K562 (cell line): ENCODE measurements around the gene SLC7A1. TPM values are rescaled to one million over a fixed set of nuclear protein-coding genes. Genes with fewer than 3 reads are reported as not detected.

Source experiments
- ATAC-seq: fragments of 200-7000 bp; cut with Tn5 transposase; 3 replicates; pipeline ENCODE4 v1.9.1; 2020; ENCODE audit warnings: moderate library complexity
- BruUV-seq: library from RNA; stranded (reverse); fragments of 400-500 nt; replicated peaks from 2 replicates; lab custom pipeline; 2021; lab: Mats Ljungman, UMichigan
- CTCF ChIA-PET: fragments of 300-600 bp; formaldehyde crosslinking; extraction: SDS; loops from one replicate; lab custom pipeline; 2021; ENCODE audit warnings: low intra/inter-chr PET ratio; lab: Yijun Ruan, JAX
- POLR2A ChIA-PET: fragments of 300-600, 350-650 bp; sonication (Branson Sonifier 250); formaldehyde crosslinking; extraction: SDS; loops from one replicate; lab custom pipeline; 2021; ENCODE audit warnings: antibody characterized with exemption, inconsistent platforms; lab: Yijun Ruan, JAX
- DNase-seq, 4 experiments: peaks; one replicate each; pipeline versions ENCODE4 v3.0.0 to v3.0.0-alpha.2; 2011 to 2018; ENCODE audit warnings: low spot score in 3 of 4, mixed read lengths in 3 of 4; ENCODE audit errors: extremely low read depth in 1 of 4
- FAIRE-seq: peaks from 2 replicates; lab custom pipeline; 2011; peaks lifted over from hg19 to GRCh38; lab: Jason Lieb, UNC
- H2AFZ ChIP-seq: 2 replicates; pipeline ENCODE4 v1.6.0; 2011; ENCODE audit warnings: low read depth, low read length, control low read depth, inconsistent platforms
- H3K27ac ChIP-seq: fragments of 200-600 bp; 3 replicates; pipeline ENCODE4 v1.8.0; 2011; ENCODE audit warnings: low read depth, mild to moderate bottlenecking, control low read depth, inconsistent platforms, low read length, moderate library complexity, mixed read lengths; ENCODE audit errors: extremely low read depth
- H3K27me3 ChIP-seq, 2 experiments: fragments of 300-600 bp in 1 of 2; 2 replicates in 1 of 2; 3 replicates in 1 of 2; pipeline versions ENCODE4 v1.6.0 to v1.8.0; 2011; ENCODE audit warnings: inconsistent platforms in 2 of 2, low read length in 2 of 2, mild to moderate bottlenecking in 1 of 2, mixed read lengths in 1 of 2, moderate library complexity in 1 of 2; ENCODE audit not compliant: control insufficient read depth in 2 of 2, insufficient read depth in 2 of 2
- H3K36me3 ChIP-seq: fragments of 300-600 bp; 3 replicates; pipeline ENCODE4 v1.8.0; 2011; ENCODE audit warnings: mild to moderate bottlenecking, low read length, inconsistent platforms; ENCODE audit not compliant: control insufficient read depth, insufficient read depth
- H3K4me1 ChIP-seq, 2 experiments: fragments of 200-600 bp in 1 of 2; replicated peaks in 1 of 2; 2 replicates in 1 of 2; 3 replicates in 1 of 2; pipeline versions ENCODE4 v1.5.1 to v1.8.0; 2011; ENCODE audit warnings: inconsistent platforms in 2 of 2, low read length in 2 of 2, mild to moderate bottlenecking in 1 of 2, mixed read lengths in 1 of 2, moderate library complexity in 1 of 2; ENCODE audit not compliant: control insufficient read depth in 2 of 2, insufficient read depth in 2 of 2
- H3K4me2 ChIP-seq: 2 replicates; pipeline ENCODE4 v1.6.1; 2011; ENCODE audit warnings: low read length, control low read depth, inconsistent platforms, mixed read lengths; ENCODE audit not compliant: insufficient read depth
- H3K4me3 ChIP-seq: fragments of 200-600 bp; sonication (generic), shearing (Covaris generic); 2 replicates; pipeline ENCODE4 v1.5.1; 2016; ENCODE audit warnings: control low read depth, inconsistent platforms
- H3K79me2 ChIP-seq: fragments of 200-600 bp; 3 replicates; pipeline ENCODE4 v1.8.0; 2011; ENCODE audit warnings: low read length, inconsistent platforms; ENCODE audit not compliant: control insufficient read depth, insufficient read depth
- H3K9ac ChIP-seq, 2 experiments: 2 replicates each; pipeline versions ENCODE4 v1.6.0 to v1.6.1; 2011; ENCODE audit warnings: low read depth in 2 of 2, low read length in 2 of 2, control low read depth in 1 of 2, inconsistent platforms in 1 of 2, mild to moderate bottlenecking in 1 of 2, mixed read lengths in 1 of 2; ENCODE audit not compliant: insufficient read depth in 1 of 2
- H3K9me1 ChIP-seq: one replicate; pipeline ENCODE4 v1.6.0; 2011; ENCODE audit warnings: inconsistent platforms, mild to moderate bottlenecking, low read length, moderate library complexity; ENCODE audit not compliant: control insufficient read depth, insufficient read depth
- H3K9me3 ChIP-seq: replicated peaks from 2 replicates; pipeline ENCODE4 v1.5.1; 2011; ENCODE audit warnings: low read depth, low read length, inconsistent platforms; ENCODE audit not compliant: control insufficient read depth, insufficient read depth
- H4K20me1 ChIP-seq: replicated peaks from 2 replicates; pipeline ENCODE4 v1.6.1; 2011; ENCODE audit warnings: low read length, inconsistent platforms, mixed read lengths; ENCODE audit not compliant: control insufficient read depth, insufficient read depth
- CHD7 ChIP-seq: fragments of 200-600 bp; sonication (generic); IDR thresholded peaks from one replicate; pipeline ENCODE4 v1.6.1; 2012; ENCODE audit warnings: mild to moderate bottlenecking, low read depth, low read length, inconsistent platforms
- FOXJ3 ChIP-seq: sonication (generic); formaldehyde crosslinking; IDR thresholded peaks from 2 replicates; pipeline ENCODE4 v1.4.0; 2020; ENCODE audit warnings: mild to moderate bottlenecking, missing genetic modification reagents
- GABPA ChIP-seq: fragments of 200-800 bp; sonication (Bioruptor generic); conservative IDR thresholded peaks from 2 replicates; pipeline ENCODE4 v1.6.1; 2016; ENCODE audit warnings: low read depth, missing genetic modification characterization, missing compliant biosample characterization
- OTX1 ChIP-seq: fragments of 450-650 bp; formaldehyde crosslinking; IDR thresholded peaks from 2 replicates; pipeline ENCODE4 v1.4.0; 2022; ENCODE audit warnings: mild to moderate bottlenecking
- PML ChIP-seq: IDR thresholded peaks from 2 replicates; pipeline ENCODE4 v1.6.1; 2012; ENCODE audit warnings: low read length, inconsistent platforms
- POLR2G ChIP-seq: fragments of 200-400 bp; formaldehyde crosslinking; IDR thresholded peaks from 2 replicates; pipeline ENCODE4 v1.6.1; 2017; ENCODE audit warnings: low read depth, mild to moderate bottlenecking, antibody characterized with exemption, low read length, moderate library complexity
- SREBF1 ChIP-seq: fragments of 150-350 bp; IDR thresholded peaks from 2 replicates; pipeline ENCODE4 v1.6.1; 2014; ENCODE audit warnings: antibody characterized with exemption, low read depth, low read length, borderline replicate concordance
- STAT5B ChIP-seq: fragments of 250-450 bp; sonication (Bioruptor Pico); IDR thresholded peaks from 2 replicates; pipeline ENCODE4 v1.8.0; 2021; ENCODE audit warnings: mild to moderate bottlenecking, inconsistent platforms
- ZFX ChIP-seq: sonication (generic); formaldehyde crosslinking; IDR thresholded peaks from 2 replicates; pipeline ENCODE4 v1.8.0; 2022; ENCODE audit warnings: mild to moderate bottlenecking, missing genetic modification reagents, moderate library complexity
- ZNF12 ChIP-seq: sonication (generic); formaldehyde crosslinking; IDR thresholded peaks from 2 replicates; pipeline ENCODE4 v1.4.0; 2020; ENCODE audit warnings: mild to moderate bottlenecking, missing genetic modification reagents
- ZNF212 ChIP-seq: fragments of 450-650 bp; formaldehyde crosslinking; IDR thresholded peaks from 2 replicates; pipeline ENCODE4 v1.4.0; 2020; ENCODE audit warnings: mild to moderate bottlenecking
- ZNF347 ChIP-seq: fragments of 450-650 bp; formaldehyde crosslinking; IDR thresholded peaks from 2 replicates; pipeline ENCODE4 v1.4.0; 2020; ENCODE audit warnings: low read depth, mild to moderate bottlenecking, moderate library complexity
- ZNF444 ChIP-seq: fragments of 250-450 bp; sonication (Bioruptor Pico); IDR thresholded peaks from 2 replicates; pipeline ENCODE4 v1.4.0; 2020; ENCODE audit warnings: mild to moderate bottlenecking, moderate library complexity
- WGBS: fragments of 100-300 bp; shearing (Covaris generic); methylation state at CpG from one replicate; pipeline ENCODE4 v1.1.6; 2016; ENCODE audit warnings: low coverage, mixed read lengths; ENCODE audit not compliant: insufficient coverage; ENCODE audit errors: missing lambda C conversion rate; 5-methylcytosine and 5-hydroxymethylcytosine counted together
- in situ Hi-C: fragments of 300-500 bp; cut with MboI; formaldehyde crosslinking; loops from 4 replicates; pipeline ENCODE4 v1.15.0; 2018; ENCODE audit warnings: inconsistent platforms, mixed read lengths
- intact Hi-C: fragments of 100-400 bp; cut with micrococcal nuclease; formaldehyde crosslinking; loops from 2 replicates; pipeline ENCODE4 v1.14.2; 2022
- polyA plus RNA-seq, 8 experiments: library from polyadenylated mRNA; depleted of rRNA in 4 of 8; stranded (reverse) in 5 of 8; unstranded in 3 of 8; fragments of >200 nt; fragmentation: Nextera tagmentation in 2 of 8; fragmentation: Illumina TruSeq in 1 of 8; extraction: Ambion mirVana in 2 of 8; extraction: Trizol in 1 of 8; gene quantifications; 2 replicates each; pipeline versions ENCODE4 v1.2.1 to v1.2.3, GENCODE V29; 2011 to 2014; ENCODE audit warnings: inconsistent platforms in 1 of 8, missing spikeins in 1 of 8
- total RNA-seq, 7 experiments: library from RNA; depleted of rRNA in 6 of 7; stranded (reverse); fragments of >200 nt in 6 of 7; fragmentation: Illumina TruSeq in 2 of 7; extraction: Trizol in 2 of 7; gene quantifications; 2 replicates each; pipeline versions ENCODE4 v1.2.1 to v1.2.3, GENCODE V29; 2011 to 2021; ENCODE audit warnings: low replicate concordance in 1 of 7

SLC7A1 gene
- total and polyA plus RNA-seq, 9 of the 15 experiments (the other 6 are each of a cell fraction or from before 2014, with no cell fraction given), result 3.3 to 69.7 (median 10.8) TPM

GRCh38 chr13:29484236-29484635 is 111.3 kb downstream of the SLC7A1 start:
- FAIRE-seq (no peak), DNase-seq (no peak), ATAC-seq (no peak)
- Histone ChIP-seq H2AFZ (no peak overlapping the region), H3K4me1 (peaks cover 0 to 4% of the 10 kb centered on the region in 2 experiments; a peak in 2 of 5 replicates), H3K79me2 (no peaks in the 10 kb centered on the region), H4K20me1 (no peaks in the 10 kb centered on the region), H3K4me2 (no peak overlapping the region), H3K4me3 (no peak overlapping the region), H3K27me3 (peaks cover 26 to 66% of the 10 kb centered on the region in 2 experiments), H3K9me1 (no peaks in the 10 kb centered on the region), H3K9ac (no peak overlapping the region), H3K36me3 (no peaks in the 10 kb centered on the region), H3K27ac (no peak overlapping the region), H3K9me3 (no peaks in the 10 kb centered on the region)
- intact Hi-C loops, result no loop called here
- no TSS peak for BruUV-seq
- in situ Hi-C loops, result no loop called here
- CTCF ChIA-PET, result no interaction called here
- WGBS, result 7% methylated on average over 7 of the region's 7 CpGs
- POLR2A ChIA-PET, result interaction anchor here (0.8 to 1.0 kb wide), 2 partner anchors 12 to 36 kb away, joined by 3 to 4 read pairs; no protein-coding TSS in a partner anchor
- TF ChIP-seq ZFX (CRISPR knock-in tag), result no peak
- TF ChIP-seq ZNF12 (CRISPR knock-in tag), result no peak
- TF ChIP-seq POLR2G, result no peak
- TF ChIP-seq ZNF212 (CRISPR knock-in tag), result no peak
- no peak for TF ChIP-seq ZNF347
- no peak for TF ChIP-seq PML
- TF ChIP-seq FOXJ3, result no peak
- TF ChIP-seq STAT5B, result no peak
- no peak for TF ChIP-seq OTX1 (CRISPR knock-in tag)
- TF ChIP-seq SREBF1, result no peak
- TF ChIP-seq ZNF444 (CRISPR knock-in tag), result no peak
- TF ChIP-seq CHD7, result no peak
- TF ChIP-seq GABPA (tag), result no peak
